ENCODE data around the gene TET2.

The TET2 gene

GRCh38 chr4:105189855-105190650 is 43.4 kb downstream of the TET2 start:
- no CpG with 5 or more reads among the region's 2 CpGs for WGBS, 2 donors (ENCODE audit: extremely low coverage in 2 of 2, insufficient read length in 2 of 2, insufficient replicate concordance in 1 of 2)

GRCh38 chr4:105191621-105192210 is 45.0 kb downstream of the TET2 start:
- WGBS, 2 donors (ENCODE audit: extremely low coverage in 2 of 2, insufficient read length in 2 of 2, insufficient replicate concordance in 1 of 2): no CpG with 5 or more reads among the region's 3 CpGs
- Histone ChIP-seq H3K79me1 (ENCODE audit: low read depth, low read length) (no peaks in the 10 kb centered on the region), H2BK5ac (ENCODE audit: low read length) (no peak overlapping the region), H3K36me3 (replicated peaks in 1 of 2; ENCODE audit: control insufficient read depth in 2 of 2, insufficient read depth in 2 of 2, low read length in 2 of 2) (peaks cover 0 to 68% of the 10 kb centered on the region in 2 donors), H2BK15ac (ENCODE audit: low read length) (no peak overlapping the region), H3K9me3 (replicated peaks in 1 of 2; ENCODE audit: control insufficient read depth in 2 of 2, insufficient read depth in 1 of 2, low read depth in 1 of 2, low read length in 2 of 2) (no peaks in the 10 kb centered on the region), H3K27me3 (ENCODE audit: control insufficient read depth in 3 of 3, insufficient read depth in 3 of 3, low read depth in 1 of 3, low read length in 3 of 3) (no peaks in the 10 kb centered on the region), H3K23ac (ENCODE audit: low read depth, low read length, poor library complexity) (no peak overlapping the region), H3K4me1 (ENCODE audit: control insufficient read depth in 2 of 2, insufficient read depth in 1 of 2, low read depth in 1 of 2, low read length in 2 of 2) (peaks cover 0 to 4% of the 10 kb centered on the region in 2 donors), H3K4me3 (ENCODE audit: low read length in 2 of 2) (no peak overlapping the region), H3K4ac (ENCODE audit: low read length) (no peak overlapping the region), H3K27ac (replicated peaks; ENCODE audit: low read length) (no peak overlapping the region), H3K9ac (ENCODE audit: low read depth, low read length, poor library complexity) (no peak overlapping the region), H3K4me2 (ENCODE audit: insufficient read depth, low read length, poor library complexity, severe bottlenecking) (no peak overlapping the region), H4K8ac (ENCODE audit: low read depth, low read length) (no peak overlapping the region), H3K14ac (ENCODE audit: low read length) (no peak overlapping the region), H2AFZ (ENCODE audit: low read length) (no peak overlapping the region), H2AK5ac (ENCODE audit: low read depth, low read length) (no peak overlapping the region), H4K91ac (ENCODE audit: low read depth, low read length, poor library complexity) (no peak overlapping the region), H3K18ac (ENCODE audit: low read length) (no peak overlapping the region), H2BK120ac (ENCODE audit: low read depth, low read length) (no peak overlapping the region), H2BK12ac (ENCODE audit: low read length) (no peak overlapping the region)
- no peak for DNase-seq (ENCODE audit: low spot score)

More at GRCh38 chr4:105189855-105190650, 43.4 kb downstream of the TET2 start:
- Histone ChIP-seq H3K27ac (replicated peaks; ENCODE audit: low read length) (no peak overlapping the region), H2AK5ac (ENCODE audit: low read depth, low read length) (no peak overlapping the region), H3K4ac (ENCODE audit: low read length) (no peak overlapping the region), H3K36me3 (replicated peaks in 1 of 2; ENCODE audit: control insufficient read depth in 2 of 2, insufficient read depth in 2 of 2, low read length in 2 of 2) (peaks cover 0 to 51% of the 10 kb centered on the region in 2 donors), H3K9me3 (replicated peaks in 1 of 2; ENCODE audit: control insufficient read depth in 2 of 2, insufficient read depth in 1 of 2, low read depth in 1 of 2, low read length in 2 of 2) (no peaks in the 10 kb centered on the region), H3K4me3 (ENCODE audit: low read length in 2 of 2) (no peak overlapping the region), H3K27me3 (ENCODE audit: control insufficient read depth in 3 of 3, insufficient read depth in 3 of 3, low read depth in 1 of 3, low read length in 3 of 3) (no peaks in the 10 kb centered on the region), H3K14ac (ENCODE audit: low read length) (no peak overlapping the region), H2BK120ac (ENCODE audit: low read depth, low read length) (no peak overlapping the region), H2BK12ac (ENCODE audit: low read length) (no peak overlapping the region), H3K23ac (ENCODE audit: low read depth, low read length, poor library complexity) (no peak overlapping the region), H3K9ac (ENCODE audit: low read depth, low read length, poor library complexity) (no peak overlapping the region), H4K8ac (ENCODE audit: low read depth, low read length) (no peak overlapping the region), H2AFZ (ENCODE audit: low read length) (no peak overlapping the region), H3K18ac (ENCODE audit: low read length) (no peak overlapping the region), H3K79me1 (ENCODE audit: low read depth, low read length) (no peaks in the 10 kb centered on the region), H2BK15ac (ENCODE audit: low read length) (no peak overlapping the region), H4K91ac (ENCODE audit: low read depth, low read length, poor library complexity) (no peak overlapping the region), H3K4me2 (ENCODE audit: insufficient read depth, low read length, poor library complexity, severe bottlenecking) (no peak overlapping the region), H2BK5ac (ENCODE audit: low read length) (no peak overlapping the region), H3K4me1 (ENCODE audit: control insufficient read depth in 2 of 2, insufficient read depth in 1 of 2, low read depth in 1 of 2, low read length in 2 of 2) (peaks cover 0 to 4% of the 10 kb centered on the region in 2 donors)
- DNase-seq (ENCODE audit: low spot score): no peak

GRCh38 chr4:105192474-105192873 is 45.8 kb downstream of the TET2 start:
- H4K8ac ChIP-seq (ENCODE audit: low read depth, low read length): no peak overlapping the region
- H3K23ac ChIP-seq (ENCODE audit: low read depth, low read length, poor library complexity): no peak overlapping the region
- H4K91ac ChIP-seq (ENCODE audit: low read depth, low read length, poor library complexity): no peak overlapping the region
- H3K9ac ChIP-seq (ENCODE audit: low read depth, low read length, poor library complexity): no peak overlapping the region
- no peaks in the 10 kb centered on the region for H3K27me3 ChIP-seq (ENCODE audit: control insufficient read depth in 3 of 3, insufficient read depth in 3 of 3, low read depth in 1 of 3, low read length in 3 of 3)
- H3K9me3 ChIP-seq (replicated peaks in 1 of 2; ENCODE audit: control insufficient read depth in 2 of 2, insufficient read depth in 1 of 2, low read depth in 1 of 2, low read length in 2 of 2): no peaks in the 10 kb centered on the region
- no peak overlapping the region for H2AFZ ChIP-seq (ENCODE audit: low read length)
- no peak overlapping the region for H2BK5ac ChIP-seq (ENCODE audit: low read length)
- no peak overlapping the region for H3K4me2 ChIP-seq (ENCODE audit: insufficient read depth, low read length, poor library complexity, severe bottlenecking)
- H3K27ac ChIP-seq (replicated peaks; ENCODE audit: low read length): no peak overlapping the region
- H3K4me1 ChIP-seq (ENCODE audit: control insufficient read depth in 2 of 2, insufficient read depth in 1 of 2, low read depth in 1 of 2, low read length in 2 of 2): peaks cover 0 to 4% of the 10 kb centered on the region in 2 donors
- H3K79me1 ChIP-seq (ENCODE audit: low read depth, low read length): no peaks in the 10 kb centered on the region
- H3K14ac ChIP-seq (ENCODE audit: low read length): no peak overlapping the region
- no peak overlapping the region for H2AK5ac ChIP-seq (ENCODE audit: low read depth, low read length)
- no peak overlapping the region for H2BK12ac ChIP-seq (ENCODE audit: low read length)
- no peak overlapping the region for H2BK15ac ChIP-seq (ENCODE audit: low read length)
- no peak overlapping the region for H3K4me3 ChIP-seq (ENCODE audit: low read length in 2 of 2)
- peaks cover 0 to 75% of the 10 kb centered on the region in 2 donors for H3K36me3 ChIP-seq (replicated peaks in 1 of 2; ENCODE audit: control insufficient read depth in 2 of 2, insufficient read depth in 2 of 2, low read length in 2 of 2)
- H3K18ac ChIP-seq (ENCODE audit: low read length): no peak overlapping the region
- no peak overlapping the region for H2BK120ac ChIP-seq (ENCODE audit: low read depth, low read length)
- H3K4ac ChIP-seq (ENCODE audit: low read length): no peak overlapping the region
- DNase-seq (ENCODE audit: low spot score): no peak

- H3K9me3 ChIP-seq (replicated peaks in 1 of 2; ENCODE audit: control insufficient read depth in 2 of 2, insufficient read depth in 1 of 2, low read depth in 1 of 2, low read length in 2 of 2): no peaks in the 10 kb centered on the region
- no peaks in the 10 kb centered on the region for H3K79me1 ChIP-seq (ENCODE audit: low read depth, low read length)
- no peak overlapping the region for H3K14ac ChIP-seq (ENCODE audit: low read length)
- H2BK5ac ChIP-seq (ENCODE audit: low read length): no peak overlapping the region
- H4K8ac ChIP-seq (ENCODE audit: low read depth, low read length): no peak overlapping the region
- H3K27ac ChIP-seq (replicated peaks; ENCODE audit: low read length): no peak overlapping the region
- no peak overlapping the region for H3K4ac ChIP-seq (ENCODE audit: low read length)
- no peak overlapping the region for H2AFZ ChIP-seq (ENCODE audit: low read length)
- no CpG with 5 or more reads among the region's 1 CpG for WGBS, 2 donors (ENCODE audit: extremely low coverage in 2 of 2, insufficient read length in 2 of 2, insufficient replicate concordance in 1 of 2)
- H3K27me3 ChIP-seq (ENCODE audit: control insufficient read depth in 3 of 3, insufficient read depth in 3 of 3, low read depth in 1 of 3, low read length in 3 of 3): no peaks in the 10 kb centered on the region
- no peak for DNase-seq (ENCODE audit: low spot score)
- peaks cover 0 to 75% of the 10 kb centered on the region in 2 donors for H3K36me3 ChIP-seq (replicated peaks in 1 of 2; ENCODE audit: control insufficient read depth in 2 of 2, insufficient read depth in 2 of 2, low read length in 2 of 2)
- no peak overlapping the region for H2BK12ac ChIP-seq (ENCODE audit: low read length)
- no peak overlapping the region for H2BK120ac ChIP-seq (ENCODE audit: low read depth, low read length)
- no peak overlapping the region for H3K23ac ChIP-seq (ENCODE audit: low read depth, low read length, poor library complexity)
- H2AK5ac ChIP-seq (ENCODE audit: low read depth, low read length): no peak overlapping the region
- H2BK15ac ChIP-seq (ENCODE audit: low read length): no peak overlapping the region
- no peak overlapping the region for H3K4me3 ChIP-seq (ENCODE audit: low read length in 2 of 2)
- peaks cover 0 to 4% of the 10 kb centered on the region in 2 donors for H3K4me1 ChIP-seq (ENCODE audit: control insufficient read depth in 2 of 2, insufficient read depth in 1 of 2, low read depth in 1 of 2, low read length in 2 of 2)
- H3K18ac ChIP-seq (ENCODE audit: low read length): no peak overlapping the region
- H3K4me2 ChIP-seq (ENCODE audit: insufficient read depth, low read length, poor library complexity, severe bottlenecking): no peak overlapping the region
- no peak overlapping the region for H4K91ac ChIP-seq (ENCODE audit: low read depth, low read length, poor library complexity)
- H3K9ac ChIP-seq (ENCODE audit: low read depth, low read length, poor library complexity): no peak overlapping the region
Observed at GRCh38 chr4:105192910-105193309, 46.2 kb downstream of the TET2 start.

Data from neuronal stem cell (in vitro differentiated cells).